ENCODE measurements around the gene CCNG2.

CCNG2 gene

GRCh38 chr4:77156912-77157858 lies at the start of gene CCNG2:
CCNG2 (plus strand) TSS chr4:77157207; CDS start chr4:77158533, 1,326 bp downstream.
- TF ChIP-seq CTCF (IDR thresholded peaks at IDR 0.05; ENCODE audit: extremely low read depth, missing control alignments) = no peak
- peak; percentile 82 for DNase-seq (ENCODE audit: low spot score)

GRCh38 chr4:77110730-77111129 lies 46.3 kb upstream of the CCNG2 start:
- no peak for DNase-seq (ENCODE audit: low spot score)

GRCh38 chr4:77113069-77113468 lies 43.9 kb upstream of the CCNG2 start:
- TF ChIP-seq CTCF (IDR thresholded peaks at IDR 0.05; ENCODE audit: extremely low read depth, missing control alignments) = no peak
- no peak for DNase-seq (ENCODE audit: low spot score)

More at GRCh38 chr4:77110730-77111129, 46.3 kb upstream of the CCNG2 start:
- no peak for TF ChIP-seq CTCF (IDR thresholded peaks at IDR 0.05; ENCODE audit: extremely low read depth, missing control alignments)

GRCh38 chr4:77117721-77118120 lies 39.3 kb upstream of the CCNG2 start:
- TF ChIP-seq CTCF (IDR thresholded peaks at IDR 0.05; ENCODE audit: extremely low read depth, missing control alignments) = no peak
- no peak for DNase-seq (ENCODE audit: low spot score)

- TF ChIP-seq CTCF (IDR thresholded peaks at IDR 0.05; ENCODE audit: extremely low read depth, missing control alignments) = peak; percentile 8
- DNase-seq (ENCODE audit: low spot score) = peak; percentile 48
Measured at GRCh38 chr4:77120886-77121508, 36.0 kb upstream of the CCNG2 start.

- no peak for DNase-seq (ENCODE audit: low spot score)
- no peak for TF ChIP-seq CTCF (IDR thresholded peaks at IDR 0.05; ENCODE audit: extremely low read depth, missing control alignments)
Measured at GRCh38 chr4:77121736-77122240, 35.2 kb upstream of the CCNG2 start.

- no peak for TF ChIP-seq CTCF (IDR thresholded peaks at IDR 0.05; ENCODE audit: extremely low read depth, missing control alignments)
- DNase-seq (ENCODE audit: low spot score) = no peak
Measured at GRCh38 chr4:77122656-77123055, 34.4 kb upstream of the CCNG2 start.

Measured in GM20000 (cell line).